H1 (cell line): Measurements from ENCODE around the gene ARID1B. TPM values are rescaled to one million over a fixed set of nuclear protein-coding genes. Genes with fewer than 3 reads are reported as not detected.

Experiments used
- CTCF ChIA-PET: fragments of 300-600 bp; sonication (Branson Sonifier 250); formaldehyde crosslinking; loops from one replicate; lab custom pipeline; 2021; ENCODE audit not compliant: partially characterized antibody; lab: Charles Lee
- POLR2A ChIA-PET: fragments of 300-600 bp; sonication (Branson Sonifier 250); formaldehyde crosslinking; loops from one replicate; lab custom pipeline; 2021; ENCODE audit warnings: inconsistent platforms; ENCODE audit not compliant: partially characterized antibody; lab: Charles Lee
- DNase-seq, 2 experiments: peaks; one replicate each; pipeline versions ENCODE4 v3.0.0 to v3.0.0-alpha.2; 2010 to 2022; ENCODE audit warnings: low spot score in 2 of 2, low read depth in 1 of 2, mixed read lengths in 1 of 2
- FAIRE-seq: peaks from 2 replicates; lab custom pipeline; 2011; peaks lifted over from hg19 to GRCh38; lab: Jason Lieb, UNC
- H2AFZ ChIP-seq: 2 replicates; pipeline ENCODE4 v1.8.1; 2012; ENCODE audit warnings: low read length, inconsistent platforms
- H2AK5ac ChIP-seq: 2 replicates; pipeline ENCODE4 v1.6.1; 2013; ENCODE audit warnings: low read depth, low read length
- H2BK120ac ChIP-seq: replicated peaks from 2 replicates; pipeline ENCODE3; 2013; ENCODE audit warnings: low read depth, low read length, inconsistent platforms
- H2BK12ac ChIP-seq: 2 replicates; pipeline ENCODE4 v1.6.1; 2013; ENCODE audit warnings: low read depth, low read length
- H2BK15ac ChIP-seq: 2 replicates; pipeline ENCODE4 v1.6.1; 2013; ENCODE audit warnings: low read length
- H2BK20ac ChIP-seq: 2 replicates; pipeline ENCODE4 v1.6.1; 2013; ENCODE audit warnings: low read length
- H2BK5ac ChIP-seq: 2 replicates; pipeline ENCODE4 v1.6.1; 2013; ENCODE audit warnings: low read depth, low read length
- H3K14ac ChIP-seq: 2 replicates; pipeline ENCODE4 v1.6.1; 2013; ENCODE audit warnings: inconsistent platforms; ENCODE audit not compliant: insufficient read length
- H3K18ac ChIP-seq: 2 replicates; pipeline ENCODE4 v1.6.1; 2013; ENCODE audit warnings: low read length; ENCODE audit errors: extremely low read depth
- H3K23ac ChIP-seq: 2 replicates; pipeline ENCODE4 v1.6.1; 2013; ENCODE audit warnings: inconsistent platforms; ENCODE audit not compliant: insufficient read length
- H3K23me2 ChIP-seq: 2 replicates; pipeline ENCODE4 v1.6.1; 2013; ENCODE audit warnings: low read depth, low read length
- H3K27ac ChIP-seq: 2 replicates; pipeline ENCODE4 v1.6.1; 2011; ENCODE audit warnings: low read depth, low read length, inconsistent platforms
- H3K27me3 ChIP-seq, 4 experiments: replicated peaks in 1 of 4; 1 replicate in 1 of 4; 2 replicates in 3 of 4; pipeline versions ENCODE4 v1.6.1 to v1.8.1; 2011 to 2013; ENCODE audit warnings: low read length in 3 of 4, mild to moderate bottlenecking in 3 of 4, inconsistent platforms in 2 of 4, mixed read lengths in 2 of 4, moderate library complexity in 1 of 4; ENCODE audit not compliant: control insufficient read depth in 3 of 4, insufficient read depth in 3 of 4; ENCODE audit errors: extremely low read depth in 1 of 4
- H3K36me3 ChIP-seq, 4 experiments: 2 replicates each; pipeline versions ENCODE4 v1.6.1 to v1.8.1; 2011 to 2013; ENCODE audit warnings: mild to moderate bottlenecking in 4 of 4, low read length in 3 of 4, moderate library complexity in 2 of 4, control low read depth in 1 of 4, inconsistent platforms in 1 of 4; ENCODE audit not compliant: insufficient read depth in 4 of 4, control insufficient read depth in 2 of 4
- H3K4ac ChIP-seq: replicated peaks from 2 replicates; pipeline ENCODE3; 2013; ENCODE audit warnings: low read length, low read depth, mixed read lengths, inconsistent platforms; ENCODE audit not compliant: insufficient read length
- H3K4me1 ChIP-seq, 4 experiments: replicated peaks in 1 of 4; 1 replicate in 1 of 4; 2 replicates in 3 of 4; pipeline versions ENCODE4 v1.6.1 to v1.8.1; 2011 to 2013; ENCODE audit warnings: low read length in 3 of 4, inconsistent platforms in 2 of 4, mixed read lengths in 1 of 4; ENCODE audit not compliant: insufficient read depth in 4 of 4, control insufficient read depth in 3 of 4
- H3K4me2 ChIP-seq, 2 experiments: 2 replicates each; pipeline versions ENCODE4 v1.6.1 to v1.8.1; 2011 to 2013; ENCODE audit warnings: low read depth in 2 of 2, low read length in 2 of 2, control low read depth in 1 of 2, inconsistent platforms in 1 of 2, mild to moderate bottlenecking in 1 of 2; ENCODE audit not compliant: insufficient read depth in 1 of 2
- H3K4me3 ChIP-seq, 4 experiments: fragments of 200-600, 300-600 bp in 1 of 4; sonication (generic), shearing (Covaris generic), sonication (Bioruptor Twin) in 1 of 4; 2 replicates each; pipeline versions ENCODE4 v1.5.1 to v1.8.1; 2011 to 2016; ENCODE audit warnings: low read length in 4 of 4, low read depth in 3 of 4, control low read depth in 2 of 4, inconsistent platforms in 2 of 4, mild to moderate bottlenecking in 2 of 4, mixed read lengths in 1 of 4, moderate library complexity in 1 of 4; ENCODE audit not compliant: insufficient read depth in 2 of 4; ENCODE audit errors: extremely low read depth in 1 of 4
- H3K56ac ChIP-seq: replicated peaks from 2 replicates; pipeline ENCODE3; 2013; ENCODE audit warnings: low read depth, mild to moderate bottlenecking, mixed read lengths, low read length, inconsistent platforms; ENCODE audit not compliant: insufficient read length
- H3K79me1 ChIP-seq: 2 replicates; pipeline ENCODE4 v1.6.1; 2013; ENCODE audit warnings: low read depth, low read length, control low read depth
- H3K79me2 ChIP-seq, 2 experiments: 2 replicates each; pipeline versions ENCODE4 v1.6.1 to v1.8.1; 2012 to 2013; ENCODE audit warnings: low read length in 2 of 2, mild to moderate bottlenecking in 2 of 2, inconsistent platforms in 1 of 2; ENCODE audit not compliant: insufficient read depth in 2 of 2, control insufficient read depth in 1 of 2
- H3K9ac ChIP-seq, 4 experiments: replicated peaks in 1 of 4; 1 replicate in 1 of 4; 2 replicates in 3 of 4; pipeline versions ENCODE4 v1.6.1 to v1.8.1; 2011 to 2013; ENCODE audit warnings: low read depth in 3 of 4, low read length in 3 of 4, control low read depth in 2 of 4, mild to moderate bottlenecking in 2 of 4, moderate library complexity in 2 of 4, inconsistent platforms in 1 of 4; ENCODE audit errors: extremely low read depth in 1 of 4
- H3K9me3 ChIP-seq, 2 experiments: 2 replicates each; pipeline versions ENCODE4 v1.6.1 to v1.8.1; 2012 to 2013; ENCODE audit warnings: mild to moderate bottlenecking in 2 of 2, moderate library complexity in 2 of 2, control low read depth in 1 of 2, inconsistent platforms in 1 of 2, low read depth in 1 of 2, low read length in 1 of 2, mixed read lengths in 1 of 2; ENCODE audit not compliant: insufficient read depth in 2 of 2
- H4K20me1 ChIP-seq, 2 experiments: replicated peaks in 1 of 2; 2 replicates each; pipeline versions ENCODE3 to v1.8.1; 2011 to 2013; ENCODE audit warnings: inconsistent platforms in 2 of 2, low read length in 2 of 2, mild to moderate bottlenecking in 1 of 2; ENCODE audit not compliant: insufficient read depth in 2 of 2, control insufficient read depth in 1 of 2
- H4K5ac ChIP-seq: 2 replicates; pipeline ENCODE4 v1.6.1; 2013; ENCODE audit warnings: low read length, low read depth, mixed read lengths, inconsistent platforms; ENCODE audit not compliant: insufficient read length
- H4K8ac ChIP-seq: 2 replicates; pipeline ENCODE4 v1.8.0; 2013; ENCODE audit warnings: mild to moderate bottlenecking, moderate library complexity, low read length, inconsistent platforms; ENCODE audit not compliant: insufficient read depth; ENCODE audit errors: extremely low read depth
- H4K91ac ChIP-seq: replicated peaks from 2 replicates; pipeline ENCODE3; 2013; ENCODE audit warnings: low read length, mixed read lengths, inconsistent platforms; ENCODE audit not compliant: insufficient read length
- ASH2L ChIP-seq: fragments of 200-600, 300-600 bp; sonication (generic); IDR thresholded peaks from one replicate; pipeline ENCODE4 v1.7.1; 2017; ENCODE audit warnings: low read length
- CBX8 ChIP-seq: fragments of 300-800, 300-1000 bp; sonication (generic); IDR thresholded peaks from 2 replicates; pipeline ENCODE4 v1.7.1; 2016; ENCODE audit warnings: low read depth, low read length, borderline replicate concordance
- CHD1 ChIP-seq: IDR thresholded peaks from 2 replicates; pipeline ENCODE4 v1.6.1; 2012; ENCODE audit warnings: low read depth, low read length, improper control_type of control experiment
- EGR1 ChIP-seq: IDR thresholded peaks from 2 replicates; pipeline ENCODE4 v1.6.1; 2011; ENCODE audit warnings: low read depth, low read length, borderline replicate concordance
- EP300 ChIP-seq, 2 experiments: IDR thresholded peaks; 1 replicate in 1 of 2; 2 replicates in 1 of 2; pipeline ENCODE4 v1.6.1; 2011 to 2012; ENCODE audit warnings: low read depth in 2 of 2, low read length in 2 of 2, mild to moderate bottlenecking in 2 of 2, borderline replicate concordance in 1 of 2, inconsistent platforms in 1 of 2, moderate library complexity in 1 of 2
- KDM4A ChIP-seq: IDR thresholded peaks from one replicate; pipeline ENCODE4 v1.7.1; 2012; ENCODE audit warnings: low read depth, mild to moderate bottlenecking, moderate library complexity, low read length, inconsistent platforms; ENCODE audit not compliant: severe bottlenecking
- RNF2 ChIP-seq: fragments of 200-900, 300-1000 bp; sonication (generic); IDR thresholded peaks from 2 replicates; pipeline ENCODE4 v1.7.1; 2016; ENCODE audit warnings: borderline replicate concordance, low read depth, mild to moderate bottlenecking, antibody characterized with exemption, low read length; ENCODE audit not compliant: poor library complexity, severe bottlenecking; ENCODE audit errors: missing control alignments
- SIX5 ChIP-seq: IDR thresholded peaks from 2 replicates; pipeline ENCODE4 v1.6.1; 2011; ENCODE audit warnings: mild to moderate bottlenecking, low read depth, low read length
- SP2 ChIP-seq: IDR thresholded peaks from 2 replicates; pipeline ENCODE4 v1.6.1; 2012; ENCODE audit warnings: mild to moderate bottlenecking, low read length, inconsistent platforms
- SP4 ChIP-seq: IDR thresholded peaks from 2 replicates; pipeline ENCODE4 v1.6.1; 2012; ENCODE audit warnings: low read length, inconsistent platforms
- TAF7 ChIP-seq: optimal IDR thresholded peaks from 2 replicates; pipeline ENCODE3; 2011; ENCODE audit warnings: low read depth, mild to moderate bottlenecking, inconsistent platforms, low read length, moderate library complexity, borderline replicate concordance
- ZNF274 ChIP-seq: IDR thresholded peaks from 2 replicates; pipeline ENCODE4 v1.7.0; 2012; ENCODE audit warnings: low read length, borderline replicate concordance; ENCODE audit errors: extremely low read depth
- WGBS, 2 experiments: shearing (Covaris generic) in 1 of 2; methylation state at CpG; one replicate each; pipeline versions ENCODE4 v1.1.6 to v1.1.7; 2013 to 2015; ENCODE audit warnings: low lambda C conversion rate in 2 of 2, mixed read lengths in 2 of 2, inconsistent platforms in 1 of 2, low coverage in 1 of 2, missing lambda C conversion rate in 1 of 2; ENCODE audit not compliant: insufficient replicate concordance in 2 of 2, insufficient coverage in 1 of 2, insufficient read length in 1 of 2; ENCODE audit errors: extremely low coverage in 1 of 2, missing lambda C conversion rate in 1 of 2; 5-methylcytosine and 5-hydroxymethylcytosine counted together
- polyA plus RNA-seq, 7 experiments: library from polyadenylated mRNA; depleted of rRNA in 3 of 7; stranded (reverse) in 5 of 7; unstranded in 2 of 7; fragments of >200 nt in 5 of 7; fragments of 200-250 nt in 2 of 7; gene quantifications; 1 replicate in 5 of 7; 2 replicates in 1 of 7; 4 replicates in 1 of 7; pipeline versions ENCODE4 v1.2.1 to v1.2.3, GENCODE V29; 2011 to 2013; ENCODE audit warnings: missing spikeins in 2 of 7, mixed read lengths in 2 of 7
- total RNA-seq: library from RNA; stranded (reverse); fragmentation: NEBNext Ultra II Directional; extraction: Animal tissue kit (Norgen Biotek cat#: 25700); gene quantifications from 2 replicates; pipeline ENCODE4 v1.2.1, GENCODE V29; 2021
- TF ChIP-seq, protein P1 (sequence below): IDR thresholded peaks from 2 replicates; pipeline ENCODE4 v1.6.1; 2011; ENCODE audit warnings: low read length, improper control_type of control experiment

Gene ARID1B
- total and polyA plus RNA-seq, 2 of the 8 experiments (the other 6 are each of a cell fraction or from before 2014, with no cell fraction given), result 24.3 to 70.3 TPM

DNA sequence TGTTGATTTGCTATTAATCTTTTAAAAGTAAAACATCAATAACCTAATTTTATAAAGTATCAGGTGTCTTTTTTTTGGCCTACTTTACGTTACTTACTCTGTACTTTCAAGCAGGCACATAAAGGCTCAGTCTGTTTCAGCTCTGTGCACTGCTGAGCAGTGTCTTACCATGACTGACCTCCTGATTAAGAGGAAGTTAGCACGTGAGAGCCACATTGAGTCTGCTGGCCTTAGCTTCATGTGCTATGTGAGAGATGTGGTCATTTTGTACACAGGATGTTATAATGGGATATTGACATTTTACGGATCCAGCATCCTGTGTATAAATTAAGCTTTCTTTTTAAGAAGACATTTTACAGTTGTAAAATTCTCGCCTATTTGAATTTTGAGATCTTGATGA lies 31.9 kb downstream of the ARID1B start:
- H3K23ac ChIP-seq, result no peak overlapping the region
- H4K91ac ChIP-seq, result no peak overlapping the region
- peaks cover 29 to 100% of the 10 kb centered on the region in 2 experiments for H3K79me2 ChIP-seq
- no peak overlapping the region for H3K56ac ChIP-seq
- no peak overlapping the region; a peak in 1 of 7 replicates for H3K9ac ChIP-seq
- no peak overlapping the region for H2BK5ac ChIP-seq
- H3K27ac ChIP-seq, result no peak overlapping the region
- DNase-seq, result no peak
- FAIRE-seq, result no peak
- H2AFZ ChIP-seq, result no peak overlapping the region
- no peak overlapping the region for H3K18ac ChIP-seq
- no peaks in the 10 kb centered on the region for H3K23me2 ChIP-seq
- H2BK15ac ChIP-seq, result no peak overlapping the region
- no peak overlapping the region for H4K8ac ChIP-seq
- no peaks in the 10 kb centered on the region for H3K27me3 ChIP-seq
- no peaks in the 10 kb centered on the region for H3K36me3 ChIP-seq
- ChIA-PET POLR2A (no interaction called here), CTCF (no interaction called here)
- no peak overlapping the region for H3K4ac ChIP-seq
- WGBS, 2 experiments, result 86% methylated on average over 4 of the region's 4 CpGs; no CpG with 5 or more reads in 1 of the 2 experiments
- no peaks in the 10 kb centered on the region for H3K9me3 ChIP-seq
- peaks cover 0 to 8% (median 3%) of the 10 kb centered on the region in 4 experiments; a peak in 3 of 7 replicates for H3K4me1 ChIP-seq
- H4K20me1 ChIP-seq, result peaks cover 16 to 33% of the 10 kb centered on the region in 2 experiments
- H4K5ac ChIP-seq, result no peak overlapping the region
- H3K4me2 ChIP-seq, result no peak overlapping the region
- H2AK5ac ChIP-seq, result peak overlapping the region; percentile 83; the same call in 1 of the 2 replicates
- no peak overlapping the region for H3K14ac ChIP-seq
- H2BK20ac ChIP-seq, result no peak overlapping the region
- no peak overlapping the region; the same call in 1 of the 2 replicates for H2BK12ac ChIP-seq
- H2BK120ac ChIP-seq, result no peak overlapping the region
- H3K79me1 ChIP-seq, result peaks cover 9% of the 10 kb centered on the region; the same call in 1 of the 2 replicates
- H3K4me3 ChIP-seq, result no peak overlapping the region
- TF ChIP-seq EGR1 (no peak), SP2 (no peak), ASH2L (no peak), SP4 (no peak), ZNF274 (no peak), KDM4A (no peak), EP300 (IDR thresholded peaks at IDR 0.05; ENCODE audit: borderline replicate concordance in 1 of 2, low read depth in 2 of 2, low read length in 2 of 2) (no peak), CBX8 (no peak), RNF2 (no peak), CHD1 (no peak), SIX5 (no peak), TAF7 (no peak)
- TF ChIP-seq, protein P1, sequence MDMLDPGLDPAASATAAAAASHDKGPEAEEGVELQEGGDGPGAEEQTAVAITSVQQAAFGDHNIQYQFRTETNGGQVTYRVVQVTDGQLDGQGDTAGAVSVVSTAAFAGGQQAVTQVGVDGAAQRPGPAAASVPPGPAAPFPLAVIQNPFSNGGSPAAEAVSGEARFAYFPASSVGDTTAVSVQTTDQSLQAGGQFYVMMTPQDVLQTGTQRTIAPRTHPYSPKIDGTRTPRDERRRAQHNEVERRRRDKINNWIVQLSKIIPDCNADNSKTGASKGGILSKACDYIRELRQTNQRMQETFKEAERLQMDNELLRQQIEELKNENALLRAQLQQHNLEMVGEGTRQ, result no peak
